OCI-LY3 (cell line): Measurements from ENCODE around the gene SOWAHA.

Source experiments
- H2AFZ ChIP-seq: fragments of 200-600, 300-600 bp; shearing (Covaris generic); 2 replicates; pipeline ENCODE4 v1.6.0; 2014; ENCODE audit warnings: antibody characterized with exemption, low read depth, low read length
- H3K27ac ChIP-seq: fragments of 200-600, 300-600 bp; sonication (generic); 2 replicates; pipeline ENCODE4 v1.5.1; 2014; ENCODE audit warnings: mild to moderate bottlenecking, low read length, moderate library complexity, mixed read lengths
- H3K27me3 ChIP-seq: fragments of 200-600, 300-600 bp; sonication (generic); 2 replicates; pipeline ENCODE4 v1.6.1; 2014; ENCODE audit warnings: low read depth, low read length, mixed read lengths
- H3K36me3 ChIP-seq: fragments of 200-600, 300-600 bp; sonication (generic); replicated peaks from 2 replicates; pipeline ENCODE3; 2014; ENCODE audit warnings: low read depth, low read length, mixed read lengths
- H3K4me1 ChIP-seq: fragments of 300-600, 200-600 bp; sonication (generic); 2 replicates; pipeline ENCODE4 v1.6.1; 2014; ENCODE audit warnings: low read length, mixed read lengths
- H3K4me2 ChIP-seq: fragments of 200-600, 300-600 bp; sonication (generic); 2 replicates; pipeline ENCODE4 v1.6.1; 2014; ENCODE audit warnings: low read length, mixed read lengths
- H3K4me3 ChIP-seq: fragments of 300-600, 200-600 bp; sonication (generic); 2 replicates; pipeline ENCODE4 v1.5.1; 2014; ENCODE audit warnings: antibody characterized with exemption, mild to moderate bottlenecking, low read length, moderate library complexity
- H3K79me2 ChIP-seq: fragments of 300-600, 200-600 bp; shearing (Covaris generic); 2 replicates; pipeline ENCODE4 v1.6.1; 2014; ENCODE audit warnings: mild to moderate bottlenecking, low read length, mixed read lengths
- H3K9ac ChIP-seq: fragments of 300-600, 200-600 bp; shearing (Covaris generic); 2 replicates; pipeline ENCODE4 v1.6.0; 2014; ENCODE audit warnings: mild to moderate bottlenecking, low read length, moderate library complexity
- H3K9me3 ChIP-seq: fragments of 200-600, 300-600 bp; shearing (Covaris generic); 2 replicates; pipeline ENCODE4 v1.6.1; 2014; ENCODE audit warnings: low read length, mixed read lengths; ENCODE audit not compliant: insufficient read depth
- H4K20me1 ChIP-seq: fragments of 200-600, 300-600 bp; sonication (generic); 2 replicates; pipeline ENCODE4 v1.6.1; 2016; ENCODE audit warnings: low read length, mixed read lengths; ENCODE audit not compliant: insufficient read depth
- EZH2phosphoT487 ChIP-seq: fragments of 200-600 bp; shearing (Covaris generic); IDR thresholded peaks from 2 replicates; pipeline ENCODE4 v1.6.1; 2018; ENCODE audit warnings: antibody characterized with exemption, mixed run types, low read depth
- TF ChIP-seq, protein P1 (sequence below): fragments of 200-600, 300-600 bp; sonication (generic); IDR thresholded peaks from 2 replicates; pipeline ENCODE4 v1.5.1; 2014; ENCODE audit warnings: antibody characterized with exemption, low read length, low read depth

SOWAHA gene

GRCh38 chr5:132776131-132776937 lies 36.8 kb upstream of the SOWAHA start:
- Histone ChIP-seq H3K4me1 (no peaks in the 10 kb centered on the region), H2AFZ (no peak overlapping the region), H3K9ac (peak overlapping the region; percentile 69), H3K4me2 (peak overlapping the region; percentile 86), H3K27ac (no peak overlapping the region), H3K27me3 (0 out of 2 replicates have a peak, but pooled peaks cover 5% of the 10 kb centered on the region), H4K20me1 (no peaks in the 10 kb centered on the region), H3K36me3 (no peaks in the 10 kb centered on the region), H3K9me3 (no peaks in the 10 kb centered on the region), H3K79me2 (peaks cover 13% of the 10 kb centered on the region), H3K4me3 (peak overlapping the region; percentile 96)
- TF ChIP-seq EZH2phosphoT487 = no peak
- TF ChIP-seq, protein P1, sequence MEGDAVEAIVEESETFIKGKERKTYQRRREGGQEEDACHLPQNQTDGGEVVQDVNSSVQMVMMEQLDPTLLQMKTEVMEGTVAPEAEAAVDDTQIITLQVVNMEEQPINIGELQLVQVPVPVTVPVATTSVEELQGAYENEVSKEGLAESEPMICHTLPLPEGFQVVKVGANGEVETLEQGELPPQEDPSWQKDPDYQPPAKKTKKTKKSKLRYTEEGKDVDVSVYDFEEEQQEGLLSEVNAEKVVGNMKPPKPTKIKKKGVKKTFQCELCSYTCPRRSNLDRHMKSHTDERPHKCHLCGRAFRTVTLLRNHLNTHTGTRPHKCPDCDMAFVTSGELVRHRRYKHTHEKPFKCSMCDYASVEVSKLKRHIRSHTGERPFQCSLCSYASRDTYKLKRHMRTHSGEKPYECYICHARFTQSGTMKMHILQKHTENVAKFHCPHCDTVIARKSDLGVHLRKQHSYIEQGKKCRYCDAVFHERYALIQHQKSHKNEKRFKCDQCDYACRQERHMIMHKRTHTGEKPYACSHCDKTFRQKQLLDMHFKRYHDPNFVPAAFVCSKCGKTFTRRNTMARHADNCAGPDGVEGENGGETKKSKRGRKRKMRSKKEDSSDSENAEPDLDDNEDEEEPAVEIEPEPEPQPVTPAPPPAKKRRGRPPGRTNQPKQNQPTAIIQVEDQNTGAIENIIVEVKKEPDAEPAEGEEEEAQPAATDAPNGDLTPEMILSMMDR = no peak

- H3K36me3 ChIP-seq = no peaks in the 10 kb centered on the region
- no peak overlapping the region for H3K27ac ChIP-seq
- peaks cover 13% of the 10 kb centered on the region for H3K79me2 ChIP-seq
- H3K4me2 ChIP-seq = peak overlapping the region; percentile 86
- H3K9ac ChIP-seq = peak overlapping the region; percentile 69
- H2AFZ ChIP-seq = no peak overlapping the region
- 0 out of 2 replicates have a peak, but pooled peaks cover 5% of the 10 kb centered on the region for H3K27me3 ChIP-seq
- H3K9me3 ChIP-seq = no peaks in the 10 kb centered on the region
- H3K4me3 ChIP-seq = peak overlapping the region; percentile 96
- H4K20me1 ChIP-seq = no peaks in the 10 kb centered on the region
- H3K4me1 ChIP-seq = no peaks in the 10 kb centered on the region
- TF ChIP-seq, protein P1 = no peak
Observed at GRCh38 chr5:132776938-132777208, 36.2 kb upstream of the SOWAHA start.

DNA sequence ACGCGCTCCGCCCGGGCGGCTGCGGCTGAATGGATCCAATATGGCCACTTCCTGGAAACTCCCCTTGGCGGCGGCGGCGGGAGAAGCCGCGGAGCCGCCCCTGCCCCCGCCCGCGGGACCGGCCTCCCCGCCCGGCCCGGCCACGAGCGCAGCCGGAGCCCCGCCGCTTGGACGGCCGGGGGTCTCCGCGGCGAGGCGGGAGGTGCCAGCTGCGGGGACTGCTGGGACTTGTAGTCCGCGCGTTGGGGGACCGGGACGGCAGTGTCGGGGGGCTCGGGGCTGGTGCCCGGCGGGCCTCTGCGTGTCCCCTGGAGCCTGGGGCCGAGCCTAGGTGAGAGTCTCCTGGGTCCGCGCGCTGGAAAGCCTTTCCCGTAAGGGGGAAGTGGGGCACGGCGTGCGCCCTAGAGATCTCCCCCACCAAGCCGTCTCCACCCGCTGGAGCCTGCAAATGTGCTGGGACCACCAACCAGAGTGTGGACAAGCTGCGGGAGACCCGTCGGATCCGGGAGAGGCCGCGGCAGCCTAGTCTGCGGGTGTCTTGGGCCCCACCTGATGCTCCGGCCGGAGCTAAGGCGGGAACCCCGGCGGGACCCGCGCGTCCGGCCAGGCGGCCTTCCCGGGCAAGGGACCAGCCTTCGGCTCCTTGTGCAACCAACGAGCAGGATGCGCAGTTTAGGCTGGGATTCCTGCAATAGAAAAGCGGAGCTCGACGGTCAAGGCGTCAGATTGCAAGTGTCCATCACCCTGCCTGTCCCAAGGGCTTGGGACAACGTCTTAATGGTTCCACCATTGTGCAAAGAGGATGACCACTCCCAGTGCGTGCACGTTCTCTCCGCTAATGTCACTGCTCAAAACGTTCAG lies 35.7 kb upstream of the SOWAHA start, which contains the start of gene SEPTIN8:
Gene SEPTIN8 (minus strand): TSS at position 31 of the 861 bp plus-strand sequence. CDS start 102 bp downstream, outside the sequence.
- H3K79me2 ChIP-seq = peaks cover 13% of the 10 kb centered on the region
- no peak within 1 kb of the TSS for H3K27ac ChIP-seq
- H4K20me1 ChIP-seq = no peaks in the 10 kb centered on the region
- no peaks in the 10 kb centered on the region; the same call in 1 of the 2 replicates for H3K4me1 ChIP-seq
- peak within 1 kb of the TSS; percentile 69 for H3K9ac ChIP-seq
- peak within 1 kb of the TSS; percentile 86 for H3K4me2 ChIP-seq
- H3K36me3 ChIP-seq = no peaks in the 10 kb centered on the region
- peak within 1 kb of the TSS; percentile 74; the same call in 1 of the 2 replicates for H2AFZ ChIP-seq
- no peaks in the 10 kb centered on the region for H3K9me3 ChIP-seq
- peak within 1 kb of the TSS; percentile 96 for H3K4me3 ChIP-seq
- 0 out of 2 replicates have a peak, but pooled peaks cover 5% of the 10 kb centered on the region for H3K27me3 ChIP-seq
- TF ChIP-seq, protein P1 = no peak
- TF ChIP-seq EZH2phosphoT487 = no peak

- Histone ChIP-seq H3K4me2 (no peak overlapping the region), H3K27me3 (0 out of 2 replicates have a peak, but pooled peaks cover 5% of the 10 kb centered on the region), H3K27ac (no peak overlapping the region), H2AFZ (no peak overlapping the region), H3K4me3 (no peak overlapping the region), H3K79me2 (peaks cover 13% of the 10 kb centered on the region), H3K9ac (no peak overlapping the region), H3K4me1 (no peaks in the 10 kb centered on the region; the same call in 1 of the 2 replicates), H4K20me1 (no peaks in the 10 kb centered on the region), H3K36me3 (no peaks in the 10 kb centered on the region), H3K9me3 (no peaks in the 10 kb centered on the region)
- TF ChIP-seq, protein P1 = no peak
- no peak for TF ChIP-seq EZH2phosphoT487
Observed at GRCh38 chr5:132778129-132778528, 35.0 kb upstream of the SOWAHA start.
